K562 (cell line): ENCODE results near the gene MBP. TPM values are rescaled to one million over a fixed set of nuclear protein-coding genes. Genes with fewer than 3 reads are reported as not detected.
"Not testable (repeated sequence)": the region's sequence is repeated elsewhere in the genome, so short reads cannot be mapped to it uniquely, and the experiment has no call there.

Experiments used
- ATAC-seq: fragments of 200-7000 bp; cut with Tn5 transposase; 3 replicates; pipeline ENCODE4 v1.9.1; 2020; ENCODE audit warnings: moderate library complexity
- BruUV-seq: library from RNA; stranded (reverse); fragments of 400-500 nt; replicated peaks from 2 replicates; lab custom pipeline; 2021; lab: Mats Ljungman, UMichigan
- CTCF ChIA-PET: fragments of 300-600 bp; formaldehyde crosslinking; extraction: SDS; loops from one replicate; lab custom pipeline; 2021; ENCODE audit warnings: low intra/inter-chr PET ratio; lab: Yijun Ruan, JAX
- POLR2A ChIA-PET: fragments of 300-600, 350-650 bp; sonication (Branson Sonifier 250); formaldehyde crosslinking; extraction: SDS; loops from one replicate; lab custom pipeline; 2021; ENCODE audit warnings: antibody characterized with exemption, inconsistent platforms; lab: Yijun Ruan, JAX
- DNase-seq, 4 experiments: peaks; one replicate each; pipeline versions ENCODE4 v3.0.0 to v3.0.0-alpha.2; 2011 to 2018; ENCODE audit warnings: low spot score in 3 of 4, mixed read lengths in 3 of 4; ENCODE audit errors: extremely low read depth in 1 of 4
- FAIRE-seq: peaks from 2 replicates; lab custom pipeline; 2011; peaks lifted over from hg19 to GRCh38; lab: Jason Lieb, UNC
- H2AFZ ChIP-seq: 2 replicates; pipeline ENCODE4 v1.6.0; 2011; ENCODE audit warnings: low read depth, low read length, control low read depth, inconsistent platforms
- H3K27ac ChIP-seq: fragments of 200-600 bp; 3 replicates; pipeline ENCODE4 v1.8.0; 2011; ENCODE audit warnings: low read depth, mild to moderate bottlenecking, control low read depth, inconsistent platforms, low read length, moderate library complexity, mixed read lengths; ENCODE audit errors: extremely low read depth
- H3K27me3 ChIP-seq, 2 experiments: fragments of 300-600 bp in 1 of 2; 2 replicates in 1 of 2; 3 replicates in 1 of 2; pipeline versions ENCODE4 v1.6.0 to v1.8.0; 2011; ENCODE audit warnings: inconsistent platforms in 2 of 2, low read length in 2 of 2, mild to moderate bottlenecking in 1 of 2, mixed read lengths in 1 of 2, moderate library complexity in 1 of 2; ENCODE audit not compliant: control insufficient read depth in 2 of 2, insufficient read depth in 2 of 2
- H3K36me3 ChIP-seq: fragments of 300-600 bp; 3 replicates; pipeline ENCODE4 v1.8.0; 2011; ENCODE audit warnings: mild to moderate bottlenecking, low read length, inconsistent platforms; ENCODE audit not compliant: control insufficient read depth, insufficient read depth
- H3K4me1 ChIP-seq, 2 experiments: fragments of 200-600 bp in 1 of 2; replicated peaks in 1 of 2; 2 replicates in 1 of 2; 3 replicates in 1 of 2; pipeline versions ENCODE4 v1.5.1 to v1.8.0; 2011; ENCODE audit warnings: inconsistent platforms in 2 of 2, low read length in 2 of 2, mild to moderate bottlenecking in 1 of 2, mixed read lengths in 1 of 2, moderate library complexity in 1 of 2; ENCODE audit not compliant: control insufficient read depth in 2 of 2, insufficient read depth in 2 of 2
- H3K4me2 ChIP-seq: 2 replicates; pipeline ENCODE4 v1.6.1; 2011; ENCODE audit warnings: low read length, control low read depth, inconsistent platforms, mixed read lengths; ENCODE audit not compliant: insufficient read depth
- H3K4me3 ChIP-seq: fragments of 200-600 bp; sonication (generic), shearing (Covaris generic); 2 replicates; pipeline ENCODE4 v1.5.1; 2016; ENCODE audit warnings: control low read depth, inconsistent platforms
- H3K79me2 ChIP-seq: fragments of 200-600 bp; 3 replicates; pipeline ENCODE4 v1.8.0; 2011; ENCODE audit warnings: low read length, inconsistent platforms; ENCODE audit not compliant: control insufficient read depth, insufficient read depth
- H3K9ac ChIP-seq, 2 experiments: 2 replicates each; pipeline versions ENCODE4 v1.6.0 to v1.6.1; 2011; ENCODE audit warnings: low read depth in 2 of 2, low read length in 2 of 2, control low read depth in 1 of 2, inconsistent platforms in 1 of 2, mild to moderate bottlenecking in 1 of 2, mixed read lengths in 1 of 2; ENCODE audit not compliant: insufficient read depth in 1 of 2
- H3K9me1 ChIP-seq: one replicate; pipeline ENCODE4 v1.6.0; 2011; ENCODE audit warnings: inconsistent platforms, mild to moderate bottlenecking, low read length, moderate library complexity; ENCODE audit not compliant: control insufficient read depth, insufficient read depth
- H3K9me3 ChIP-seq: replicated peaks from 2 replicates; pipeline ENCODE4 v1.5.1; 2011; ENCODE audit warnings: low read depth, low read length, inconsistent platforms; ENCODE audit not compliant: control insufficient read depth, insufficient read depth
- H4K20me1 ChIP-seq: replicated peaks from 2 replicates; pipeline ENCODE4 v1.6.1; 2011; ENCODE audit warnings: low read length, inconsistent platforms, mixed read lengths; ENCODE audit not compliant: control insufficient read depth, insufficient read depth
- ASH1L ChIP-seq: fragments of 450-650 bp; IDR thresholded peaks from 2 replicates; pipeline ENCODE4 v1.6.1; 2018; ENCODE audit warnings: borderline replicate concordance, mild to moderate bottlenecking, low read depth; ENCODE audit not compliant: partially characterized antibody
- MYC ChIP-seq, 2 experiments: fragments of 250-450 bp in 1 of 2; sonication (Bioruptor Pico) in 1 of 2; IDR thresholded peaks; 2 replicates each; pipeline versions ENCODE4 v1.5.1 to v1.6.1; 2012 to 2021; ENCODE audit warnings: low read depth in 2 of 2, borderline replicate concordance in 1 of 2, improper control_type of control experiment in 1 of 2, low read length in 1 of 2, mild to moderate bottlenecking in 1 of 2, moderate library complexity in 1 of 2
- POLR2G ChIP-seq: fragments of 200-400 bp; formaldehyde crosslinking; IDR thresholded peaks from 2 replicates; pipeline ENCODE4 v1.6.1; 2017; ENCODE audit warnings: low read depth, mild to moderate bottlenecking, antibody characterized with exemption, low read length, moderate library complexity
- ZNF134 ChIP-seq: fragments of 250-450 bp; sonication (Bioruptor Pico); conservative IDR thresholded peaks from 2 replicates; pipeline ENCODE4 v1.4.0; 2020
- WGBS: fragments of 100-300 bp; shearing (Covaris generic); methylation state at CpG from one replicate; pipeline ENCODE4 v1.1.6; 2016; ENCODE audit warnings: low coverage, mixed read lengths; ENCODE audit not compliant: insufficient coverage; ENCODE audit errors: missing lambda C conversion rate; 5-methylcytosine and 5-hydroxymethylcytosine counted together
- in situ Hi-C: fragments of 300-500 bp; cut with MboI; formaldehyde crosslinking; loops from 4 replicates; pipeline ENCODE4 v1.15.0; 2018; ENCODE audit warnings: inconsistent platforms, mixed read lengths
- intact Hi-C: fragments of 100-400 bp; cut with micrococcal nuclease; formaldehyde crosslinking; loops from 2 replicates; pipeline ENCODE4 v1.14.2; 2022
- polyA plus RNA-seq, 8 experiments: library from polyadenylated mRNA; depleted of rRNA in 4 of 8; stranded (reverse) in 5 of 8; unstranded in 3 of 8; fragments of >200 nt; fragmentation: Nextera tagmentation in 2 of 8; fragmentation: Illumina TruSeq in 1 of 8; extraction: Ambion mirVana in 2 of 8; extraction: Trizol in 1 of 8; gene quantifications; 2 replicates each; pipeline versions ENCODE4 v1.2.1 to v1.2.3, GENCODE V29; 2011 to 2014; ENCODE audit warnings: inconsistent platforms in 1 of 8, missing spikeins in 1 of 8
- total RNA-seq, 7 experiments: library from RNA; depleted of rRNA in 6 of 7; stranded (reverse); fragments of >200 nt in 6 of 7; fragmentation: Illumina TruSeq in 2 of 7; extraction: Trizol in 2 of 7; gene quantifications; 2 replicates each; pipeline versions ENCODE4 v1.2.1 to v1.2.3, GENCODE V29; 2011 to 2021; ENCODE audit warnings: low replicate concordance in 1 of 7

MBP gene
- total and polyA plus RNA-seq, 9 of the 15 experiments (the other 6 are each of a cell fraction or from before 2014, with no cell fraction given), result 0.09 TPM; not detected in 8

- POLR2A ChIA-PET, H3K4me2 ChIP-seq, H2AFZ ChIP-seq, H3K27ac ChIP-seq, BruUV-seq, DNase-seq, CTCF ChIA-PET, intact Hi-C loops, ATAC-seq, H3K36me3 ChIP-seq, H3K4me1 ChIP-seq, H3K9me3 ChIP-seq, H4K20me1 ChIP-seq, H3K4me3 ChIP-seq, H3K9ac ChIP-seq, H3K79me2 ChIP-seq, in situ Hi-C loops, H3K9me1 ChIP-seq, FAIRE-seq: not testable (repeated sequence)
- H3K27me3 ChIP-seq, result peaks cover 0 to 26% of the 10 kb centered on the region in 2 experiments; a peak in 4 of 5 replicates
These were observed 113.9 kb downstream of the MBP start for GRCh38 chr18:77018650-77019049.

GRCh38 chr18:77017355-77017754, 115.2 kb downstream of the MBP start:
- TF ChIP-seq MYC (IDR thresholded peaks at IDR 0.05; ENCODE audit: low read depth, low read length) (no peak), MYC (CRISPR knock-in tag; IDR thresholded peaks at IDR 0.05; ENCODE audit: borderline replicate concordance, low read depth) (no peak), ASH1L (no peak), POLR2G (no peak), ZNF134 (CRISPR knock-in tag) (no peak)
- TF ChIP-seq, all 486 proteins: peak for 0
- H3K27ac ChIP-seq, result no peak overlapping the region
- BruUV-seq, result no TSS peak
- ChIA-PET POLR2A (no interaction called here), CTCF (no interaction called here)
- intact Hi-C loops (no loop called here), in situ Hi-C loops (no loop called here)
- H3K9me1 ChIP-seq, result no peaks in the 10 kb centered on the region
- H3K4me2 ChIP-seq, result no peak overlapping the region
- no peaks in the 10 kb centered on the region for H3K79me2 ChIP-seq
- ATAC-seq (no peak), FAIRE-seq (no peak), DNase-seq (no peak)
- no peak overlapping the region for H2AFZ ChIP-seq
- H3K4me3 ChIP-seq, result no peak overlapping the region
- no peak overlapping the region for H3K9ac ChIP-seq
- H3K9me3 ChIP-seq, result no peaks in the 10 kb centered on the region
- no peaks in the 10 kb centered on the region for H3K4me1 ChIP-seq
- no peaks in the 10 kb centered on the region for H4K20me1 ChIP-seq
- peaks cover 0 to 22% of the 10 kb centered on the region in 2 experiments; a peak in 4 of 5 replicates for H3K27me3 ChIP-seq
- no peaks in the 10 kb centered on the region for H3K36me3 ChIP-seq
- 0% methylated on average over 6 of the region's 6 CpGs for WGBS
